Central memory CD8-positive, alpha-beta T cell (primary cell): ENCODE results near the gene LYZL1.
"Not testable (repeated sequence)": the region's sequence is repeated elsewhere in the genome, so short reads cannot be mapped to it uniquely, and the experiment has no call there.

Experiments used
- ATAC-seq: fragments of 150-1000 bp; cut with Tn5 transposase; replicated peaks from 2 replicates; pipeline ENCODE4 v1.10.0; 2022; ENCODE audit warnings: mild to moderate bottlenecking, moderate FRiP score, moderate number of reproducible peaks; ENCODE audit not compliant: poor library complexity, severe bottlenecking; ENCODE audit errors: extremely low read depth
- DNase-seq, 2 donors: peaks; one replicate each; pipeline ENCODE4 v3.0.0; 2021; ENCODE audit warnings: low spot score in 2 of 2
- H3K27ac Mint-ChIP-seq: one replicate; pipeline ENCODE4 v1.8.0; 2022; ENCODE audit warnings: low read depth, mild to moderate bottlenecking, moderate library complexity, mixed read lengths
- H3K27me3 Mint-ChIP-seq: one replicate; pipeline ENCODE4 v1.8.0; 2022; ENCODE audit warnings: mixed read lengths
- H3K36me3 Mint-ChIP-seq: one replicate; pipeline ENCODE4 v1.8.0; 2022; ENCODE audit warnings: mild to moderate bottlenecking, moderate library complexity, mixed read lengths; ENCODE audit not compliant: insufficient read depth
- H3K4me1 Mint-ChIP-seq: one replicate; pipeline ENCODE4 v1.8.0; 2022; ENCODE audit warnings: mixed read lengths
- H3K4me3 Mint-ChIP-seq: one replicate; pipeline ENCODE4 v1.8.0; 2022; ENCODE audit warnings: mild to moderate bottlenecking, moderate library complexity, mixed read lengths
- H3K9me3 Mint-ChIP-seq: one replicate; pipeline ENCODE4 v1.8.0; 2022; ENCODE audit warnings: mixed read lengths

Gene LYZL1

DNA sequence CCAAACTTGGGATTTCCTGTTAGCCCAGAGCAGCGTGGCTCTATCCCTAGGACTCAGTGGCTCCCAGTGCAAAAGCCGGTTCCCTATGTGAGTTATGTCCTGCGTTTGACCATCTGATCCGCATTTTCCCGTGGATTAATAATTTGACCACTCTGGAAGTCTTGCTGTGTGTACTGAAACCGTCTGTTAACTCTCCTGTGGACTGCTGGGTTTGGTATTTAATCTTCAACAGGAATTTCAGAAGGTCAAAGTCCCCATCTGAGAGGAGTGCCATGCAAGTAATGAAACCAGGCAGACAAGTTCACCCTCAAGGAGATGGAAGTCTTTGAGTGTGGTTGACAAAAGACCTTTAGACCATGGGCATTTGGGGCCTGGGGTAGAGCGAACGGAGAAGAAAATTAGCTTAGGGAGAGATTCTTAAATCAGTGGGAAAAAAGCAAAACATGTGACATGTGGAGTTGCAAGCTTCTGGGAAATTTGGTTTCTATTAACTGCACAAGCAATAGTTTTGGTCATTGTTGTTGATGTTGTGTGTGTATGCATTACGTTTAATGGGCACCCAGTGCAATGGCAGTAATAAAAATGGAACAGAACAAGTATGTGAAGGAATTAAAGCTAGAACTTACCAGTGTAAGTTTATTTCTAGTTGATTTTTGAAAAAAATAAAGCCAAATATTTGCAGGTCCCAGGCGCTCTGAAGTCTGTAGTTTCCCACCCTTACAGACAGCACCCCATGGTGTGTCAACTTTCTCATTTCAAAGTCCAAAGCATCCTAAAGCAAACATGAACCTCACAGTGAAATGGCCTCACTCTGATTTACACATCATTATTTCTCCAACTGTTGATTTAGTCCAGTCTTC, 38.2 kb downstream of the LYZL1 start:
- Mint-ChIP-seq H3K4me3 (no peak overlapping the region), H3K27ac (no peak overlapping the region), H3K9me3 (no peaks in the 10 kb centered on the region), H3K4me1 (no peaks in the 10 kb centered on the region), H3K36me3 (no peaks in the 10 kb centered on the region), H3K27me3 (peaks cover 65% of the 10 kb centered on the region)
- no peak for ATAC-seq
- no peak for DNase-seq

DNA sequence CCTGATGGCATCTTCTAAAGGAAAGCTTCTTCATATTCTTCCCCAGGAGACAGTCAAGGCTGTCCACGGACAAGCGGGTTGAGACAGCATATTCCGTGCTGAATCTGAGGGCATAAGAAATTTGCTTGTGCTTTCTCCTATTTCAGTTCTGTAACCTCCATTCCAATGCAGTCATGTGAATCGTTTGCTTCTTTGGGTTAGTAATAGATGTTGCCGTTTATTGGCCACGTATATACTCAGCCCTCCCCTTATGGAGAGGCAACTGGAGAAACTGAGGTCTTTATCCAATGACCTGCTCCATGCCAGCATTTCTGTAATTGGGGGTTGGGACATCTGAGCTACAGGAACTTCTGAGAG, 38.9 kb downstream of the LYZL1 start:
- Mint-ChIP-seq H3K9me3 (no peaks in the 10 kb centered on the region), H3K27ac (no peak overlapping the region), H3K4me1 (no peaks in the 10 kb centered on the region), H3K4me3 (no peak overlapping the region), H3K27me3 (peaks cover 70% of the 10 kb centered on the region), H3K36me3 (no peaks in the 10 kb centered on the region)
- DNase-seq (no peak), ATAC-seq (no peak)

DNA sequence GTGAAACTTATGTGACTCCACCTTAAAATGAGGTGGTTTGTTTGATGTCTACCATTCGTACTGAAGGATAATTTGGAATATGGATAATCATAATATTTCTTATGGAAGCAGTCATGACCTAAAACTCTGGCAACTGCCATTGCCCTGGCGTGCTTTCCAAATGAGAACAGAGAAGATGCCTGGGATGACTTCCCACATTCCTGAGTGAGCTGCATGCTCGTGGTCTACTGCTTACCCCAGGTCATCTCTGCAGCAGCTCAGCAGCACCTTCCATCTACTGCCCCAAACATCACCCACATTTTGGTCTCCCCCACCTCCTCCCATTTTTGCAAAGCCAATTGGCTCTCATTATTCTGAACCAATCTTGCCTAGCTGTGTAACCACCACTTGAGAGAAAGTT, 40.1 kb downstream of the LYZL1 start:
- H3K9me3 Mint-ChIP-seq: no peaks in the 10 kb centered on the region
- no peaks in the 10 kb centered on the region for H3K4me1 Mint-ChIP-seq
- H3K27me3 Mint-ChIP-seq: peaks cover 61% of the 10 kb centered on the region
- ATAC-seq: no peak
- DNase-seq: no peak
- H3K27ac Mint-ChIP-seq: no peak overlapping the region
- no peaks in the 10 kb centered on the region for H3K36me3 Mint-ChIP-seq
- no peak overlapping the region for H3K4me3 Mint-ChIP-seq

DNA sequence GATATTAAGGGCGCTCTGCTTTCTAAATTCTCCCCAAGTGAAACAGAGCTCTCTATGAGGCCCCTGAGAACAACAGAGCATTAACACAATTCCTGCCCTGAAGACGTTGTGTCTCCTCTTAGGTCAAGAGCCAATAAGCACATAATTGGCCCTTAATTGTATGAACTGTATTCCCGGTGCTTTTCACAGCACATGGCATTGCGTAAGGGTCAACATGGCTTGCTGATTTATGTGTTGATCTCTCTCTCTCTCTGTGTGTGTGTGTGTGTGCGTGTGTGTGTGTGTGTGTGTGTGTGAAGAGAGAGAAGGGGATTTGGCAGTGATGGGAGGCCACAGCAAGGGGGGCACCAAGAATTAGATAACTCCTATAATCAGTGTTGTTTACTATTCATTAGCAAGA, 40.5 kb downstream of the LYZL1 start:
- no peaks in the 10 kb centered on the region for H3K9me3 Mint-ChIP-seq
- no peaks in the 10 kb centered on the region for H3K36me3 Mint-ChIP-seq
- ATAC-seq (no peak), DNase-seq (no peak)
- no peak overlapping the region for H3K4me3 Mint-ChIP-seq
- H3K27me3 Mint-ChIP-seq: peaks cover 61% of the 10 kb centered on the region
- no peak overlapping the region for H3K27ac Mint-ChIP-seq
- H3K4me1 Mint-ChIP-seq: no peaks in the 10 kb centered on the region

DNA sequence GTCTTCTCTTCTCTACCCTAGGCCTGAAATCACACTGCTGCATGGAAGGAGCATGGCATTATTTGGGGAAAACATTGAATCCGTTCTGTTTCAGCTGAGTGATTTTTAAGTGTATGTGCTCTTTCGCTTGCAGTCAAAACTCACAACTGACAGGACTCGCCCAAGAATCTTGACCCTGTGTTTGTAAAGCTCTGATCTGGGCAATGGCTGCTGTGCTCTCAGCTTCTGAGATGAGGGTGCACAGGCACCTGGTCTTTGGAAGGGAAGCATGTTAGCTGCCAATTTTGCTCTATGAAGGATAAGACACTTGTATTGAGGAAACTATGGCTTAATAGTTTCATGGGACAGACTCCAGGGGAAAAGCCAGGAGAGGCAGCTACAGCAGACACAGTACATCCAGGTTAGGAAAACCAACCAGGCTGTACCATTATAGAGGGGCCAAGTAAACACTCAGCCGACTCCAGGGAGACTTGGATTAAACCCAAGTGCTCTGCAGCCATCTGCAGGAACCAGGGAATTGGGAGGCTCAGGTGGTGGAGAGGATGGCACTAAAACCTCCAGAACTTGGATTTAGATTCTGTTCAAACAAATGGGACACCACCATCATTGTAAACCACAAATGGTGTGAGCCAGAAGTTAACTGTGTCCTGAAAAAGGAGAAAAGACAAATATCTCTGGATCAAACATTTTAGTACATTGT, 43.3 kb downstream of the LYZL1 start:
- Mint-ChIP-seq H3K36me3 (no peaks in the 10 kb centered on the region), H3K4me1 (no peaks in the 10 kb centered on the region), H3K4me3 (no peak overlapping the region), H3K9me3 (no peaks in the 10 kb centered on the region), H3K27ac (no peak overlapping the region), H3K27me3 (peaks cover 58% of the 10 kb centered on the region)
- no peak for DNase-seq
- ATAC-seq: no peak

DNA sequence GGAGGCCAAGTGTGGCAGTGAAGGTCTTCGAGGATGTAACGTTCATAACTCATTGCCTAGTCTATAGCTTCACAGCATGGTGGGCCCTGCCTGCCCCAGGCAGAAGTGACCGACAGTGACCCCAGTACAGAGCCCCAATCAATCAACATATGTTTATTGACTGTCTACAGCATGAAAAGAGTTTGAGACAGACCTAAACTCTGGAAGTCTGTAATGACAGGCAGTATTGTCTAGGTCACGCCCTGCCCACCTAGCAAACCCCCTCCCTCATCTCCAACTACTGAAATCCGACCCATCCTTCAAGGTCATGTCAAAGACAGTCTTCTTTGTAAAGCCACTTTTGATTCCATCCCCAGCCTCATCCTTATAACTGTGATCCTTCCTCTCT, 43.9 kb downstream of the LYZL1 start:
- DNase-seq (no peak), ATAC-seq (no peak)
- H3K27me3 Mint-ChIP-seq: peaks cover 52% of the 10 kb centered on the region
- H3K4me3 Mint-ChIP-seq: no peak overlapping the region
- H3K4me1 Mint-ChIP-seq: no peaks in the 10 kb centered on the region
- no peak overlapping the region for H3K27ac Mint-ChIP-seq
- H3K36me3 Mint-ChIP-seq: no peaks in the 10 kb centered on the region
- H3K9me3 Mint-ChIP-seq: no peaks in the 10 kb centered on the region

DNA sequence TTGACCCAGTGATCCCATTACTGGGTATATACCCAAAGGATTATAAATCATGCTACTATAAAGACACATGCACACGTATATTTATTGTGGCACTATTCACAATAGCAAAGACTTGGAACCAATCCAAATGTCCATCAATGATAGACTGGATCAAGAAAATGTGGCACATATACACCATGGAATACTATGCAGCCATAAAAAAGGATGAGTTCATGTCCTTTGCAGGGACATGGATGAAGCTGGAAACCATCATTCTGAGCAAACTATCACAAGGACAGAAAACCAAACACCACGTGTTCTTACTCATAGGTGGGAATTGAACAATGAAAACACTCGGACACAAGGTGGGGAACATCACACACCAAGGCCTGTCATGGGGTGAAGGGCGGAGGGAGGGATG, 48.7 kb downstream of the LYZL1 start:
- peaks cover 48% of the 10 kb centered on the region for H3K27me3 Mint-ChIP-seq
- H3K36me3 Mint-ChIP-seq, H3K27ac Mint-ChIP-seq, ATAC-seq, H3K4me1 Mint-ChIP-seq, H3K4me3 Mint-ChIP-seq, DNase-seq, H3K9me3 Mint-ChIP-seq: not testable (repeated sequence)

DNA sequence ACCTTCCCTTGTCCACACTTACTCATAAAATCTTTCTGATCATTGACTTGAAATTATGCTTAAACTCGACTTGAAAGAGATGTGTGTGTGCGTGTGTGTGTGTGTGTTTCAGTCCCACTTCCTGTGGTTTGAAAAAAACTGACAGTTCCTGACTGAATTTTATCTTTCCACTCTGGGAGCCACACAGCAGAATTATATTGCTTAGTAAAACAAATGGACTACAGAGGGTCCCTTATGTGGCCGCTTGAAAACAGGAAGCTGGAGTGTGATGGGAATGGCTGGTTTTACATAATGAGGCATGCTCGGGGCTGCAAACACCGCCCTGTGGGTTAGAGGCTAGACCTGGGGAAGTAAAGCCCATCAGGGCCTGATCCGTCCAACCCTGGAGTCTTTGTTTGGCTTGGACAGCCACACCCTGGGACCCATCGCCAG, 54.8 kb downstream of the LYZL1 start:
- Mint-ChIP-seq H3K27me3 (peaks cover 52% of the 10 kb centered on the region), H3K9me3 (peaks cover 10% of the 10 kb centered on the region), H3K4me1 (no peaks in the 10 kb centered on the region), H3K36me3 (no peaks in the 10 kb centered on the region), H3K4me3 (no peak overlapping the region), H3K27ac (no peak overlapping the region)
- no peak for ATAC-seq
- no peak for DNase-seq

DNA sequence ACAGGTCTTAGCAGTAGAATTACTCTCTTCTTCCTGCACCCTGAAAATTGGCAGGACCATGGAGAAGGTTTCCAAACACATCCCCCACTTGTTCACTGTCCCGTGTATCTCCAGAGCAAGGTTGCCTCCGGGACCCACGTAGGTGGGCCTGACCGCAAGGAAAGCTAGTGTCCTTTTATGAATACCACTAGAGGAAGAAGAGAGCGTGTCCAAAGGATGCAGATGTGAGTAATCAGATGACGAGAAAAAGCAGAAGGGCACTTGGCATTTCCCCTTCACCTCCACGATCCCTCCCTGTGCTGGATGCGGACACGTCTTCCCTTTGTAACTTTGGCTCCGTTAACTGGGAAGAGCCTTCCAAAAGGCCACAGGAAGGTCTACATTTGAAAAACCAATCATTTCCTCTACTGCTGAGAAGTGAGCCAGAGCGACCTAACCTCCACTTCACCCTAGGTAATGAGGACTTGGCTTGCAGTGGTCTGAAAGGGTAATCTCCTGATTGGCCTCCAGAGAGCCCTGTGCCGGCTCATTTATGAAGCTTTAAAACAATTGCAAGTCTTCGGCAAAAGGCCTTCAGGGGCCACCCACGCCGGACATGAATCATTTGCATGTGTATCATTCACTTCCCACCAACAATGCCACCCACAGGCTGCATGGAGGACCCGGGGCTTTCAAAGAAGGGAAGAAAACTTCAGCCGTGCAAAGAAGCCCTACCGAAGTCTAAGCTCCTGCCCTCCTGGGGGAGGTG, 55.4 kb downstream of the LYZL1 start:
- DNase-seq (no peak), ATAC-seq (no peak)
- no peaks in the 10 kb centered on the region for H3K36me3 Mint-ChIP-seq
- H3K4me1 Mint-ChIP-seq: no peaks in the 10 kb centered on the region
- peaks cover 10% of the 10 kb centered on the region for H3K9me3 Mint-ChIP-seq
- H3K27ac Mint-ChIP-seq: no peak overlapping the region
- no peak overlapping the region for H3K4me3 Mint-ChIP-seq
- H3K27me3 Mint-ChIP-seq: peaks cover 57% of the 10 kb centered on the region

DNA sequence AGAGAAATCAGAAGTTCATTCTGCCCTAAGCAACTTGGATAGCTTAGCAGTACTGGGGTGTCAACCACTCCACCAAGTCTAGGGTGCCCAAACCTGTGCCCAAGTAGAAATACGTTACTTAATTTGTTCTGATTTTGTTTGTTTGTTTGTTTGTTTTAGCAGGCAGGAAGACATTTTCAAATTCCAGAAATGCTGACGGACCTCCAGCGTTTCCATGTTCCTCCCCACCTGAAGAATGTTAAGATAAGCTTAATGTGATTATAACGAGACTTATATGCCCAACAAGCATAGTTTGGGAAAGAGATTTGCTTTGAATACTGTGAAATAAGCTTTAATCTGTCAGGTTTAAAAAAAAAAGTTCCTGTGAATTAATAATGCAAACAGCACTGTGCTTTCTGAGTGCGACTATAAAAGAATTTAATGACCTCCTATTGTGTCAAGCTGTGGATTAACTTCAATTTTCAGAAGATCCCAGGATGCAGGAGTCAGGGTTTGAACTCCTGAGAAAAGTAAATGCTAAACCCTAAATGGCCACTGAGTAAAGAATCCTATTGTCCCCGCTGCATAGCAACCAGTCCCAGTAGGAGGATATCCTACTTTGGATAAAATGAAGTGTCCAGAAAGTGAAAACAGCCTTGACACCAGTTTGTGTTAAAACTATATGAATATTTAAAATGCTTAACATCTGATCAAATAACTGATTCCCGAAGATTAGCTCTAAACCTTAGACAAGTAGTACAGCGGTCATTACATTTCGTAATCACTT, 56.5 kb downstream of the LYZL1 start:
- Mint-ChIP-seq H3K9me3 (peaks cover 10% of the 10 kb centered on the region), H3K4me1 (no peaks in the 10 kb centered on the region), H3K4me3 (no peak overlapping the region), H3K27me3 (peaks cover 59% of the 10 kb centered on the region), H3K27ac (no peak overlapping the region), H3K36me3 (no peaks in the 10 kb centered on the region)
- ATAC-seq: no peak
- no peak for DNase-seq

DNA sequence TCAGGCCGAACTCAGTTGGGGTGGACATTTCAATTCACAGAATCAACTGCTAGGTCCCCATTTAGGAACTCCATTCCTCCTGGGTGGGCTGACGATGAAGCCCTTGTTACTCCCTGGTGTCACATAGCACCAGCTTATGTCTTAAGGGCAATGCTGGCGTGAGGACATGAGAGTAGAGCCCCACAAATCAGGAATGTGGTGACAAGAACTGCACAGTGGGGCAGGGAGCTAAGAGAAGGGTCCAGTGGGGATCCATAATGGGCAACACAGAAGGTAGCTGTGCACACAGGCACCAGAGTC, 57.0 kb downstream of the LYZL1 start:
- Mint-ChIP-seq H3K36me3 (no peaks in the 10 kb centered on the region), H3K4me3 (no peak overlapping the region), H3K4me1 (no peaks in the 10 kb centered on the region), H3K27ac (no peak overlapping the region), H3K9me3 (peaks cover 10% of the 10 kb centered on the region), H3K27me3 (peaks cover 55% of the 10 kb centered on the region)
- DNase-seq: no peak
- no peak for ATAC-seq

DNA sequence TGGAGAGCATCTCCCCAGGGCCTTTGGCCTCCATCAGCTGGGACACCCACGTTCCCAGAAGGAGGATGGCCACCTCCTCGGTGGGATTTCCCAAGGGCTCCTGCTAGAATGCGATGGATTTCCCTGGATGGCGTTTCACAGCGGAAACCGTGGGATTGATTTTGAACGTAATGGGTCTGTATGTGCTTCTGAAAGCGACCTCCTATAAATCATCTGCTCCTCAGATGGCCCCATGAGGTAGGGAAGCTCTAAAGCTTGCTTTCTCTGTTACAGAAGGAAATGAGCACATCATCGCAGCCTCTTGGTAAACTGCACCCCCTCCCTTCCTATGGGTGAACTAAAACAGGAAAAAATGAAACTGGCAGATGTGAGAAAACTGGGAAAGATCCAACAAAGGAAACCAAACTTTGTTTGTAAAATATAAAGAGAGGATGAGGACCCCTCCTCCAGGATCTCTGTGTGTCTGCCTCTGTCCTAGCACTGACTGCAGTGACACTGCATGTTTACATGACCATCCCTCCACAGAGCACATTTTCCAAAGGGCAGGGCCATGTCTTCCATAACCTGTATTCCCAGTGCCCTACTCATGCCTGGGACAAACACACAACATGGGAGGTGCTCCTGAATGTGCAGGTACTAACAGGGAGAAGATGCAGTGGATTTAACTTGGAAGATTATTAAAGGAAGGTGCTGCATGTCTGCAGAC, 57.6 kb downstream of the LYZL1 start:
- Mint-ChIP-seq H3K9me3 (peaks cover 9% of the 10 kb centered on the region), H3K36me3 (no peaks in the 10 kb centered on the region), H3K27me3 (peaks cover 51% of the 10 kb centered on the region), H3K4me1 (no peaks in the 10 kb centered on the region), H3K27ac (no peak overlapping the region), H3K4me3 (no peak overlapping the region)
- ATAC-seq: no peak
- DNase-seq: no peak
